ENCODE measurements around the gene MAP6D1. TPM values are rescaled to one million over a fixed set of nuclear protein-coding genes. Genes with fewer than 3 reads are reported as not detected.

Gene MAP6D1
- total RNA-seq = 1.3 TPM

GRCh38 chr3:183825456-183826161, at the start of gene MAP6D1:
MAP6D1 (minus strand) TSS chr3:183825577; CDS start chr3:183825547, 30 bp downstream.
- DNase-seq (ENCODE audit: low read depth in 2 of 3, low spot score in 2 of 3) = peak in 2 of 3 donors; percentile 64 to 74

GRCh38 chr3:183873914-183874313, 48.5 kb upstream of the MAP6D1 start:
- DNase-seq (ENCODE audit: low read depth in 2 of 3, low spot score in 2 of 3) = no peak

GRCh38 chr3:183871541-183871940, 46.2 kb upstream of the MAP6D1 start:
- DNase-seq (ENCODE audit: low read depth in 2 of 3, low spot score in 2 of 3) = no peak

GRCh38 chr3:183870563-183870962, 45.2 kb upstream of the MAP6D1 start:
- DNase-seq (ENCODE audit: low read depth in 2 of 3, low spot score in 2 of 3) = no peak

- peak in 1 of 3 donors; percentile 25 for DNase-seq (ENCODE audit: low read depth in 2 of 3, low spot score in 2 of 3)
Observed at GRCh38 chr3:183868796-183869195, 43.4 kb upstream of the MAP6D1 start.

GRCh38 chr3:183862610-183863009, 37.2 kb upstream of the MAP6D1 start:
- no peak for DNase-seq (ENCODE audit: low read depth in 2 of 3, low spot score in 2 of 3)

GRCh38 chr3:183857863-183858262, 32.5 kb upstream of the MAP6D1 start:
- no peak for DNase-seq (ENCODE audit: low read depth in 2 of 3, low spot score in 2 of 3)

GRCh38 chr3:183854318-183855035, 29.1 kb upstream of the MAP6D1 start:
- DNase-seq (ENCODE audit: low read depth in 2 of 3, low spot score in 2 of 3) = no peak

- DNase-seq (ENCODE audit: low read depth in 2 of 3, low spot score in 2 of 3) = peak in 1 of 3 donors; percentile 30
Observed at GRCh38 chr3:183845608-183846288, 20.4 kb upstream of the MAP6D1 start.

- no peak for DNase-seq (ENCODE audit: low read depth in 2 of 3, low spot score in 2 of 3)
Observed at GRCh38 chr3:183845090-183845489, 19.7 kb upstream of the MAP6D1 start.

- DNase-seq (ENCODE audit: low read depth in 2 of 3, low spot score in 2 of 3) = no peak
Observed at GRCh38 chr3:183844606-183845005, 19.2 kb upstream of the MAP6D1 start.

GRCh38 chr3:183839751-183840150, 14.4 kb upstream of the MAP6D1 start:
- DNase-seq (ENCODE audit: low read depth in 2 of 3, low spot score in 2 of 3) = no peak

GRCh38 chr3:183837894-183838293, 12.5 kb upstream of the MAP6D1 start:
- no peak for DNase-seq (ENCODE audit: low read depth in 2 of 3, low spot score in 2 of 3)

GRCh38 chr3:183837390-183837789, 12.0 kb upstream of the MAP6D1 start:
- no peak for DNase-seq (ENCODE audit: low read depth in 2 of 3, low spot score in 2 of 3)

GRCh38 chr3:183833516-183833915, 8.1 kb upstream of the MAP6D1 start:
- no peak for DNase-seq (ENCODE audit: low read depth in 2 of 3, low spot score in 2 of 3)

- DNase-seq (ENCODE audit: low read depth in 2 of 3, low spot score in 2 of 3) = no peak
Observed at GRCh38 chr3:183830187-183830586, 4.8 kb upstream of the MAP6D1 start.

- DNase-seq (ENCODE audit: low read depth in 2 of 3, low spot score in 2 of 3) = no peak
Observed at GRCh38 chr3:183829466-183829865, 4.1 kb upstream of the MAP6D1 start.

- no peak for DNase-seq (ENCODE audit: low read depth in 2 of 3, low spot score in 2 of 3)
Observed at GRCh38 chr3:183828538-183828870, 3.1 kb upstream of the MAP6D1 start.

- DNase-seq (ENCODE audit: low read depth in 2 of 3, low spot score in 2 of 3) = no peak
Observed at GRCh38 chr3:183827809-183828537, 2.6 kb upstream of the MAP6D1 start.

- no peak for DNase-seq (ENCODE audit: low read depth in 2 of 3, low spot score in 2 of 3)
Observed at GRCh38 chr3:183826448-183827250, 1.3 kb upstream of the MAP6D1 start.

All from hematopoietic multipotent progenitor cell (in vitro differentiated cells).